Upper lobe of right lung (tissue), 1 donor: ENCODE results near the gene RANBP17. TPM values are rescaled to one million over a fixed set of nuclear protein-coding genes. Genes with fewer than 3 reads are reported as not detected.

Experiments
- ATAC-seq: fragments of 200-7000 bp; cut with Tn5 transposase; one replicate; pipeline ENCODE4 v1.9.1; 2020; ENCODE audit warnings: mild to moderate bottlenecking, moderate library complexity
- DNase-seq: peaks from one replicate; pipeline ENCODE4 v3.0.0-alpha.2; 2020
- H3K27ac ChIP-seq: fragments of 200-600 bp; one replicate; pipeline ENCODE4 v1.8.0; 2022
- H3K27me3 ChIP-seq: fragments of 200-600 bp; one replicate; pipeline ENCODE4 v1.8.0; 2022; ENCODE audit warnings: mild to moderate bottlenecking
- H3K36me3 ChIP-seq: fragments of 200-600 bp; one replicate; pipeline ENCODE4 v1.8.0; 2022
- H3K4me1 ChIP-seq: fragments of 200-600 bp; one replicate; pipeline ENCODE4 v1.8.0; 2022
- H3K4me3 ChIP-seq: fragments of 200-600 bp; one replicate; pipeline ENCODE4 v1.8.0; 2022; ENCODE audit warnings: mild to moderate bottlenecking
- H3K9me3 ChIP-seq: fragments of 200-600 bp; one replicate; pipeline ENCODE4 v1.8.0; 2022
- CTCF ChIP-seq: fragments of 200-600 bp; IDR thresholded peaks from one replicate; pipeline ENCODE4 v1.8.0; 2022; ENCODE audit warnings: antibody characterized with exemption
- intact Hi-C: fragments of 100-400 bp; cut with DNase I; formaldehyde crosslinking; loops from one replicate; pipeline ENCODE4 v1.11.0; 2022
- total RNA-seq: library from RNA; stranded (reverse); fragmentation: NEBNext Ultra II Directional; extraction: Animal tissue kit (Norgen Biotek cat#: 25700); gene quantifications from one replicate; pipeline ENCODE4 v1.2.1, GENCODE V29; 2021
- donor health status: DM: no; HTN: yes; CAD: no; lungs with severe emphysema.

Gene RANBP17
- total RNA-seq, 1 donor from 2014 or later: 17.8 TPM

- no peak overlapping the region for H3K27ac ChIP-seq
- H3K4me1 ChIP-seq: peaks cover 26% of the 10 kb centered on the region
- DNase-seq (no peak), ATAC-seq (no peak)
- no peak overlapping the region for H3K4me3 ChIP-seq
- TF ChIP-seq CTCF: no peak
- H3K27me3 ChIP-seq: peaks cover 99% of the 10 kb centered on the region
- H3K36me3 ChIP-seq: no peaks in the 10 kb centered on the region
- intact Hi-C loops: no loop called here
- no peaks in the 10 kb centered on the region for H3K9me3 ChIP-seq
Measured at GRCh38 chr5:171310212-171310818, 448.5 kb downstream of the RANBP17 start.

GRCh38 chr5:171310819-171311321 lies 449.1 kb downstream of the RANBP17 start:
- intact Hi-C loops: no loop called here
- Histone ChIP-seq H3K36me3 (no peaks in the 10 kb centered on the region), H3K4me1 (peaks cover 32% of the 10 kb centered on the region), H3K27ac (no peak overlapping the region), H3K9me3 (no peaks in the 10 kb centered on the region), H3K27me3 (peaks cover 99% of the 10 kb centered on the region), H3K4me3 (no peak overlapping the region)
- DNase-seq (peak; percentile 44), ATAC-seq (no peak)
- no peak for TF ChIP-seq CTCF

GRCh38 chr5:171311322-171312077 lies 449.7 kb downstream of the RANBP17 start:
- intact Hi-C loops: no loop called here
- no peak for TF ChIP-seq CTCF
- ATAC-seq: no peak
- peaks cover 38% of the 10 kb centered on the region for H3K4me1 ChIP-seq
- no peaks in the 10 kb centered on the region for H3K36me3 ChIP-seq
- no peak overlapping the region for H3K27ac ChIP-seq
- peak overlapping the region; percentile 10 for H3K4me3 ChIP-seq
- peaks cover 99% of the 10 kb centered on the region for H3K27me3 ChIP-seq
- DNase-seq: peak; percentile 61
- no peaks in the 10 kb centered on the region for H3K9me3 ChIP-seq

- Histone ChIP-seq H3K4me3 (peak overlapping the region; percentile 10), H3K27me3 (peaks cover 99% of the 10 kb centered on the region), H3K36me3 (no peaks in the 10 kb centered on the region), H3K4me1 (peaks cover 39% of the 10 kb centered on the region), H3K27ac (no peak overlapping the region), H3K9me3 (no peaks in the 10 kb centered on the region)
- ATAC-seq (no peak), DNase-seq (peak; percentile 65)
- intact Hi-C loops: no loop called here
- TF ChIP-seq CTCF: no peak
Measured at GRCh38 chr5:171312129-171312974, 450.5 kb downstream of the RANBP17 start.

- H3K36me3 ChIP-seq: no peaks in the 10 kb centered on the region
- DNase-seq (peak; percentile 50), ATAC-seq (no peak)
- no peaks in the 10 kb centered on the region for H3K9me3 ChIP-seq
- intact Hi-C loops: no loop called here
- no peak overlapping the region for H3K4me3 ChIP-seq
- TF ChIP-seq CTCF: no peak
- no peak overlapping the region for H3K27ac ChIP-seq
- H3K4me1 ChIP-seq: peaks cover 39% of the 10 kb centered on the region
- H3K27me3 ChIP-seq: peaks cover 99% of the 10 kb centered on the region
Measured at GRCh38 chr5:171313481-171314206, 451.8 kb downstream of the RANBP17 start.
